ENCODE measurements around the gene IAH1.

DNA sequence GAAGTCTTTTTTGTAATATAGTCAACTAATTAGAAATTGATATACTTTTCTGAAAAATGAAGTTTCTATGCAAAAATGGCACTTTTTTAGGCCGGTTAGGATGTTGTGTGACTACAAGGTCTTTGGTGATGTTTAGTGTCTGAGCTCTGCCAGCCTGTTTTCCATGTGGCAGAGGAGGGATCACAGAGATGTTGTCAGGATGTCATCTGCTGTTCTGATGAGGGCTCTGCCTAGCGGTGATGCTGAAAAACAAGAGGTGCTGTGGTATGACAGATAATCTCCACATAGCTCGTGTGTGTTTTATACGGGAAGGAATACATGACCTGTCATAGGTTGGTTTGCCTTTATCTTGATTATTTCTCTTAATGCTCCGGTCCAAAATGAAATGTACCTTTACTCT, 12.0 kb upstream of the IAH1 start:
- TF ChIP-seq, protein P1, sequence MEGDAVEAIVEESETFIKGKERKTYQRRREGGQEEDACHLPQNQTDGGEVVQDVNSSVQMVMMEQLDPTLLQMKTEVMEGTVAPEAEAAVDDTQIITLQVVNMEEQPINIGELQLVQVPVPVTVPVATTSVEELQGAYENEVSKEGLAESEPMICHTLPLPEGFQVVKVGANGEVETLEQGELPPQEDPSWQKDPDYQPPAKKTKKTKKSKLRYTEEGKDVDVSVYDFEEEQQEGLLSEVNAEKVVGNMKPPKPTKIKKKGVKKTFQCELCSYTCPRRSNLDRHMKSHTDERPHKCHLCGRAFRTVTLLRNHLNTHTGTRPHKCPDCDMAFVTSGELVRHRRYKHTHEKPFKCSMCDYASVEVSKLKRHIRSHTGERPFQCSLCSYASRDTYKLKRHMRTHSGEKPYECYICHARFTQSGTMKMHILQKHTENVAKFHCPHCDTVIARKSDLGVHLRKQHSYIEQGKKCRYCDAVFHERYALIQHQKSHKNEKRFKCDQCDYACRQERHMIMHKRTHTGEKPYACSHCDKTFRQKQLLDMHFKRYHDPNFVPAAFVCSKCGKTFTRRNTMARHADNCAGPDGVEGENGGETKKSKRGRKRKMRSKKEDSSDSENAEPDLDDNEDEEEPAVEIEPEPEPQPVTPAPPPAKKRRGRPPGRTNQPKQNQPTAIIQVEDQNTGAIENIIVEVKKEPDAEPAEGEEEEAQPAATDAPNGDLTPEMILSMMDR (IDR thresholded peaks at IDR 0.05; ENCODE audit: low read depth, low read length, missing input control) = no peak
- TF ChIP-seq RAD21 (IDR thresholded peaks at IDR 0.05) (no peak), TAF1 (conservative IDR thresholded peaks at IDR 0.05) (no peak), SP1 (IDR thresholded peaks at IDR 0.05) (no peak), HNF4G (IDR thresholded peaks at IDR 0.05) (no peak), YY1 (IDR thresholded peaks at IDR 0.05) (no peak), GABPA (IDR thresholded peaks at IDR 0.05 in 1 of 2, conservative IDR thresholded peaks at IDR 0.05 in 1 of 2) (no peak), RXRA (IDR thresholded peaks at IDR 0.05) (no peak)
- TF ChIP-seq, protein P2, sequence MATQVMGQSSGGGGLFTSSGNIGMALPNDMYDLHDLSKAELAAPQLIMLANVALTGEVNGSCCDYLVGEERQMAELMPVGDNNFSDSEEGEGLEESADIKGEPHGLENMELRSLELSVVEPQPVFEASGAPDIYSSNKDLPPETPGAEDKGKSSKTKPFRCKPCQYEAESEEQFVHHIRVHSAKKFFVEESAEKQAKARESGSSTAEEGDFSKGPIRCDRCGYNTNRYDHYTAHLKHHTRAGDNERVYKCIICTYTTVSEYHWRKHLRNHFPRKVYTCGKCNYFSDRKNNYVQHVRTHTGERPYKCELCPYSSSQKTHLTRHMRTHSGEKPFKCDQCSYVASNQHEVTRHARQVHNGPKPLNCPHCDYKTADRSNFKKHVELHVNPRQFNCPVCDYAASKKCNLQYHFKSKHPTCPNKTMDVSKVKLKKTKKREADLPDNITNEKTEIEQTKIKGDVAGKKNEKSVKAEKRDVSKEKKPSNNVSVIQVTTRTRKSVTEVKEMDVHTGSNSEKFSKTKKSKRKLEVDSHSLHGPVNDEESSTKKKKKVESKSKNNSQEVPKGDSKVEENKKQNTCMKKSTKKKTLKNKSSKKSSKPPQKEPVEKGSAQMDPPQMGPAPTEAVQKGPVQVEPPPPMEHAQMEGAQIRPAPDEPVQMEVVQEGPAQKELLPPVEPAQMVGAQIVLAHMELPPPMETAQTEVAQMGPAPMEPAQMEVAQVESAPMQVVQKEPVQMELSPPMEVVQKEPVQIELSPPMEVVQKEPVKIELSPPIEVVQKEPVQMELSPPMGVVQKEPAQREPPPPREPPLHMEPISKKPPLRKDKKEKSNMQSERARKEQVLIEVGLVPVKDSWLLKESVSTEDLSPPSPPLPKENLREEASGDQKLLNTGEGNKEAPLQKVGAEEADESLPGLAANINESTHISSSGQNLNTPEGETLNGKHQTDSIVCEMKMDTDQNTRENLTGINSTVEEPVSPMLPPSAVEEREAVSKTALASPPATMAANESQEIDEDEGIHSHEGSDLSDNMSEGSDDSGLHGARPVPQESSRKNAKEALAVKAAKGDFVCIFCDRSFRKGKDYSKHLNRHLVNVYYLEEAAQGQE (IDR thresholded peaks at IDR 0.05) = no peak
- TF ChIP-seq, protein P3, sequence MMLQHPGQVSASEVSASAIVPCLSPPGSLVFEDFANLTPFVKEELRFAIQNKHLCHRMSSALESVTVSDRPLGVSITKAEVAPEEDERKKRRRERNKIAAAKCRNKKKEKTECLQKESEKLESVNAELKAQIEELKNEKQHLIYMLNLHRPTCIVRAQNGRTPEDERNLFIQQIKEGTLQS (IDR thresholded peaks at IDR 0.05) = no peak

All from liver (tissue), 3 donors.